ENCODE results near the gene ATP6V1E1. TPM values are rescaled to one million over a fixed set of nuclear protein-coding genes. Genes with fewer than 3 reads are reported as not detected.

ATP6V1E1 gene
- total RNA-seq, 1 experiment from 2014 or later: 91.6 TPM

GRCh38 chr22:17603668-17604067, 24.9 kb downstream of the ATP6V1E1 start:
- no peak overlapping the region for H3K4me3 ChIP-seq (ENCODE audit: low read length)
- no peak overlapping the region for H2AFZ ChIP-seq (ENCODE audit: low read length)
- no peaks in the 10 kb centered on the region for H4K20me1 ChIP-seq (ENCODE audit: insufficient read depth, low read depth, low read length)
- H3K27me3 ChIP-seq (ENCODE audit: low read length): no peaks in the 10 kb centered on the region
- no peak overlapping the region for H3K27ac ChIP-seq (ENCODE audit: low read length)
- H3K4me1 ChIP-seq (ENCODE audit: low read length): no peaks in the 10 kb centered on the region
- H3K9me2 ChIP-seq (replicated peaks; ENCODE audit: insufficient read depth, low read length): no peaks in the 10 kb centered on the region
- peaks cover 44% of the 10 kb centered on the region for H3K79me2 ChIP-seq (ENCODE audit: low read length)
- no peak overlapping the region for H3K4me2 ChIP-seq (ENCODE audit: low read depth, low read length, poor library complexity, severe bottlenecking)
- H3K9me3 ChIP-seq (ENCODE audit: low read length): no peaks in the 10 kb centered on the region
- DNase-seq: no peak
- peaks cover 16% of the 10 kb centered on the region for H3K36me3 ChIP-seq (ENCODE audit: insufficient read depth, low read length)
- H3K9ac ChIP-seq (ENCODE audit: low read length): no peak overlapping the region

- no peaks in the 10 kb centered on the region for H3K9me3 ChIP-seq (ENCODE audit: low read length)
- no peaks in the 10 kb centered on the region for H4K20me1 ChIP-seq (ENCODE audit: insufficient read depth, low read depth, low read length)
- no peak overlapping the region for H3K4me2 ChIP-seq (ENCODE audit: low read depth, low read length, poor library complexity, severe bottlenecking)
- H3K4me1 ChIP-seq (ENCODE audit: low read length): no peaks in the 10 kb centered on the region
- DNase-seq: no peak
- H2AFZ ChIP-seq (ENCODE audit: low read length): no peak overlapping the region
- H3K79me2 ChIP-seq (ENCODE audit: low read length): peaks cover 30% of the 10 kb centered on the region
- no peaks in the 10 kb centered on the region for H3K9me2 ChIP-seq (replicated peaks; ENCODE audit: insufficient read depth, low read length)
- H3K27me3 ChIP-seq (ENCODE audit: low read length): no peaks in the 10 kb centered on the region
- H3K36me3 ChIP-seq (ENCODE audit: insufficient read depth, low read length): peaks cover 27% of the 10 kb centered on the region
- no peak overlapping the region for H3K9ac ChIP-seq (ENCODE audit: low read length)
- H3K4me3 ChIP-seq (ENCODE audit: low read length): no peak overlapping the region
- no peak overlapping the region for H3K27ac ChIP-seq (ENCODE audit: low read length)
These were observed 27.5 kb downstream of the ATP6V1E1 start for GRCh38 chr22:17601031-17601430.

GRCh38 chr22:17598318-17598717, 30.2 kb downstream of the ATP6V1E1 start:
- Histone ChIP-seq H2AFZ (ENCODE audit: low read length) (no peak overlapping the region), H3K9me3 (ENCODE audit: low read length) (no peaks in the 10 kb centered on the region), H3K9ac (ENCODE audit: low read length) (no peak overlapping the region), H3K9me2 (replicated peaks; ENCODE audit: insufficient read depth, low read length) (no peaks in the 10 kb centered on the region), H3K4me2 (ENCODE audit: low read depth, low read length, poor library complexity, severe bottlenecking) (no peak overlapping the region), H3K4me3 (ENCODE audit: low read length) (no peak overlapping the region), H3K36me3 (ENCODE audit: insufficient read depth, low read length) (peaks cover 32% of the 10 kb centered on the region), H4K20me1 (ENCODE audit: insufficient read depth, low read depth, low read length) (no peaks in the 10 kb centered on the region), H3K79me2 (ENCODE audit: low read length) (peaks cover 14% of the 10 kb centered on the region), H3K4me1 (ENCODE audit: low read length) (peaks cover 18% of the 10 kb centered on the region), H3K27ac (ENCODE audit: low read length) (no peak overlapping the region), H3K27me3 (ENCODE audit: low read length) (no peaks in the 10 kb centered on the region)
- DNase-seq: no peak

- peaks cover 7% of the 10 kb centered on the region; the same call in 1 of the 2 replicates for H3K79me2 ChIP-seq (ENCODE audit: low read length)
- H4K20me1 ChIP-seq (ENCODE audit: insufficient read depth, low read depth, low read length): no peaks in the 10 kb centered on the region
- H2AFZ ChIP-seq (ENCODE audit: low read length): no peak overlapping the region
- no peak for DNase-seq
- H3K4me1 ChIP-seq (ENCODE audit: low read length): peaks cover 18% of the 10 kb centered on the region
- peaks cover 32% of the 10 kb centered on the region for H3K36me3 ChIP-seq (ENCODE audit: insufficient read depth, low read length)
- no peaks in the 10 kb centered on the region for H3K9me2 ChIP-seq (replicated peaks; ENCODE audit: insufficient read depth, low read length)
- H3K9me3 ChIP-seq (ENCODE audit: low read length): no peaks in the 10 kb centered on the region
- H3K4me3 ChIP-seq (ENCODE audit: low read length): no peak overlapping the region
- H3K9ac ChIP-seq (ENCODE audit: low read length): no peak overlapping the region
- no peak overlapping the region for H3K27ac ChIP-seq (ENCODE audit: low read length)
- no peaks in the 10 kb centered on the region for H3K27me3 ChIP-seq (ENCODE audit: low read length)
- no peak overlapping the region for H3K4me2 ChIP-seq (ENCODE audit: low read depth, low read length, poor library complexity, severe bottlenecking)
These were observed 31.3 kb downstream of the ATP6V1E1 start for GRCh38 chr22:17597217-17597616.

- Histone ChIP-seq H3K79me2 (ENCODE audit: low read length) (peaks cover 5% of the 10 kb centered on the region; the same call in 1 of the 2 replicates), H3K9me2 (replicated peaks; ENCODE audit: insufficient read depth, low read length) (no peaks in the 10 kb centered on the region), H3K27me3 (ENCODE audit: low read length) (no peaks in the 10 kb centered on the region), H4K20me1 (ENCODE audit: insufficient read depth, low read depth, low read length) (no peaks in the 10 kb centered on the region), H3K4me1 (ENCODE audit: low read length) (peaks cover 18% of the 10 kb centered on the region), H3K9me3 (ENCODE audit: low read length) (no peaks in the 10 kb centered on the region), H3K4me2 (ENCODE audit: low read depth, low read length, poor library complexity, severe bottlenecking) (no peak overlapping the region), H3K9ac (ENCODE audit: low read length) (no peak overlapping the region), H2AFZ (ENCODE audit: low read length) (no peak overlapping the region), H3K4me3 (ENCODE audit: low read length) (no peak overlapping the region), H3K36me3 (ENCODE audit: insufficient read depth, low read length) (peaks cover 32% of the 10 kb centered on the region), H3K27ac (ENCODE audit: low read length) (no peak overlapping the region)
- no peak for DNase-seq
These were observed 32.3 kb downstream of the ATP6V1E1 start for GRCh38 chr22:17596226-17596625.

GRCh38 chr22:17592201-17592600, 36.3 kb downstream of the ATP6V1E1 start:
- H3K36me3 ChIP-seq (ENCODE audit: insufficient read depth, low read length): peaks cover 15% of the 10 kb centered on the region
- no peaks in the 10 kb centered on the region for H3K9me2 ChIP-seq (replicated peaks; ENCODE audit: insufficient read depth, low read length)
- H3K4me3 ChIP-seq (ENCODE audit: low read length): no peak overlapping the region

GRCh38 chr22:17590586-17590985, 38.0 kb downstream of the ATP6V1E1 start:
- Histone ChIP-seq H2AFZ (ENCODE audit: low read length) (no peak overlapping the region), H3K4me2 (ENCODE audit: low read depth, low read length, poor library complexity, severe bottlenecking) (no peak overlapping the region), H3K4me1 (ENCODE audit: low read length) (peaks cover 16% of the 10 kb centered on the region), H3K4me3 (ENCODE audit: low read length) (no peak overlapping the region), H3K79me2 (ENCODE audit: low read length) (no peaks in the 10 kb centered on the region), H3K9ac (ENCODE audit: low read length) (no peak overlapping the region), H3K36me3 (ENCODE audit: insufficient read depth, low read length) (peaks cover 6% of the 10 kb centered on the region; the same call in 1 of the 2 replicates), H4K20me1 (ENCODE audit: insufficient read depth, low read depth, low read length) (no peaks in the 10 kb centered on the region), H3K27me3 (ENCODE audit: low read length) (no peaks in the 10 kb centered on the region), H3K27ac (ENCODE audit: low read length) (no peak overlapping the region), H3K9me2 (replicated peaks; ENCODE audit: insufficient read depth, low read length) (no peaks in the 10 kb centered on the region), H3K9me3 (ENCODE audit: low read length) (no peaks in the 10 kb centered on the region)
- no peak for DNase-seq

More at GRCh38 chr22:17592201-17592600, 36.3 kb downstream of the ATP6V1E1 start:
- no peaks in the 10 kb centered on the region for H4K20me1 ChIP-seq (ENCODE audit: insufficient read depth, low read depth, low read length)
- no peak overlapping the region for H3K9ac ChIP-seq (ENCODE audit: low read length)
- no peaks in the 10 kb centered on the region for H3K79me2 ChIP-seq (ENCODE audit: low read length)
- no peaks in the 10 kb centered on the region for H3K9me3 ChIP-seq (ENCODE audit: low read length)
- H3K27ac ChIP-seq (ENCODE audit: low read length): no peak overlapping the region
- no peaks in the 10 kb centered on the region for H3K27me3 ChIP-seq (ENCODE audit: low read length)
- DNase-seq: no peak
- H2AFZ ChIP-seq (ENCODE audit: low read length): no peak overlapping the region
- H3K4me2 ChIP-seq (ENCODE audit: low read depth, low read length, poor library complexity, severe bottlenecking): no peak overlapping the region
- peaks cover 18% of the 10 kb centered on the region for H3K4me1 ChIP-seq (ENCODE audit: low read length)

GRCh38 chr22:17589810-17590375, 38.7 kb downstream of the ATP6V1E1 start:
- Histone ChIP-seq H2AFZ (ENCODE audit: low read length) (no peak overlapping the region), H4K20me1 (ENCODE audit: insufficient read depth, low read depth, low read length) (no peaks in the 10 kb centered on the region)
- DNase-seq: no peak

More at GRCh38 chr22:17589810-17590375, 38.7 kb downstream of the ATP6V1E1 start:
- H3K9me2 ChIP-seq (replicated peaks; ENCODE audit: insufficient read depth, low read length): no peaks in the 10 kb centered on the region
- H3K4me2 ChIP-seq (ENCODE audit: low read depth, low read length, poor library complexity, severe bottlenecking): no peak overlapping the region
- H3K4me3 ChIP-seq (ENCODE audit: low read length): no peak overlapping the region
- no peak overlapping the region for H3K27ac ChIP-seq (ENCODE audit: low read length)
- H3K4me1 ChIP-seq (ENCODE audit: low read length): peaks cover 9% of the 10 kb centered on the region
- H3K9ac ChIP-seq (ENCODE audit: low read length): no peak overlapping the region
- H3K9me3 ChIP-seq (ENCODE audit: low read length): no peaks in the 10 kb centered on the region
- no peaks in the 10 kb centered on the region for H3K27me3 ChIP-seq (ENCODE audit: low read length)
- H3K36me3 ChIP-seq (ENCODE audit: insufficient read depth, low read length): peaks cover 6% of the 10 kb centered on the region; the same call in 1 of the 2 replicates
- H3K79me2 ChIP-seq (ENCODE audit: low read length): no peaks in the 10 kb centered on the region

Measured in Karpas-422 (cell line).